ENCODE results near the gene EFHC1. TPM values are rescaled to one million over a fixed set of nuclear protein-coding genes. Genes with fewer than 3 reads are reported as not detected.

The EFHC1 gene
- total and polyA plus RNA-seq, 2 of the 13 experiments (the other 11 are each of a cell fraction or from before 2014, with no cell fraction given): 23.4 to 29.5 TPM

DNA sequence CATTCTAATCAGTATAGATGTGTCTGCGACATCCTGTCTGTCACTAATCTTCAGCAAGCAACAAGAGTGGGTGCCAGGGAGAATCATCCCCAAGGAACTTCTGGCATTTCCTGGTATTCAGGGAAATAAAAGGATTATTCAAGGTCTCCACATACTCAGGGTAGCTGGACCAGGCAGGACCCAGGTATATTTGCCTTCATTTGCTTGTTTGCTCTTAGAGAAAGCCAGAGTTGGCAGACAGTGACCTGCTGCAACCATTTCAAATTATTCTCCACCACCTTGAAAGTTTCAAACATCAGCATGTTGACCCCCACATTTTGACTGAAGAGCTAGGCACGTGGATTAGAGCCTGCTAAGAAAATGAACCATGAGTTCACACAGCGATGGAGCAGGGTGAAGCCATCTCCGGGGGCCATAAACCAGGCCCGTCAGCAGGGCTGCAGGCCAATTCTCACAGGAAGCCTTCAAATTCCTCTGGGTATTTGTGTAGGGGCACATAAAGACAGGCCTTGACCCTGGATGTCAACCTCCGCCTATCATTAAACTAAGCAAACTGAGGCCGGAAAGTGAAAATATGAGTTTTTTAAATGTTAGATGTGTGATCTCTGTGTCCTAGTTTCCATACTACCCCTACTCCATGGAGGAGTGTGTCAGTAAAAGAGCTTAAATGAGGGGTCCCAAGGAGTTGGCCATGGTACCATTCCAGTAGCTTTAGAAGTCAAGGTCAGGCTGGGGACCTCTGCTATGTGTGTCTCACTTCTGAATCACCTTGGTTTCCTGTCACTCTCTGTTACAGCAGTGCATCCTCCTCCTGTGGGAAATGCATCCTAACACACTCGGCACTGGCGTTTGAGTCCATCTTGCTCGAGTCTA lies 123.8 kb downstream of the EFHC1 start (continued):
- TF ChIP-seq ZBTB20 (CRISPR knock-in tag; IDR thresholded peaks at IDR 0.05; ENCODE audit: borderline replicate concordance, low read depth): peak; percentile 75
- no peak for TF ChIP-seq SMAD9 (CRISPR knock-in tag; IDR thresholded peaks at IDR 0.05)
- peak; percentile 74; the same call in 1 of the 2 replicates for TF ChIP-seq KMT2A (CRISPR knock-in tag; IDR thresholded peaks at IDR 0.05)
- TF ChIP-seq ZNF770 (CRISPR knock-in tag; IDR thresholded peaks at IDR 0.05): no peak
- TF ChIP-seq ZNF646 (CRISPR knock-in tag; IDR thresholded peaks at IDR 0.05): peak; percentile 36; the same call in 1 of the 2 replicates
- TF ChIP-seq, protein P1, sequence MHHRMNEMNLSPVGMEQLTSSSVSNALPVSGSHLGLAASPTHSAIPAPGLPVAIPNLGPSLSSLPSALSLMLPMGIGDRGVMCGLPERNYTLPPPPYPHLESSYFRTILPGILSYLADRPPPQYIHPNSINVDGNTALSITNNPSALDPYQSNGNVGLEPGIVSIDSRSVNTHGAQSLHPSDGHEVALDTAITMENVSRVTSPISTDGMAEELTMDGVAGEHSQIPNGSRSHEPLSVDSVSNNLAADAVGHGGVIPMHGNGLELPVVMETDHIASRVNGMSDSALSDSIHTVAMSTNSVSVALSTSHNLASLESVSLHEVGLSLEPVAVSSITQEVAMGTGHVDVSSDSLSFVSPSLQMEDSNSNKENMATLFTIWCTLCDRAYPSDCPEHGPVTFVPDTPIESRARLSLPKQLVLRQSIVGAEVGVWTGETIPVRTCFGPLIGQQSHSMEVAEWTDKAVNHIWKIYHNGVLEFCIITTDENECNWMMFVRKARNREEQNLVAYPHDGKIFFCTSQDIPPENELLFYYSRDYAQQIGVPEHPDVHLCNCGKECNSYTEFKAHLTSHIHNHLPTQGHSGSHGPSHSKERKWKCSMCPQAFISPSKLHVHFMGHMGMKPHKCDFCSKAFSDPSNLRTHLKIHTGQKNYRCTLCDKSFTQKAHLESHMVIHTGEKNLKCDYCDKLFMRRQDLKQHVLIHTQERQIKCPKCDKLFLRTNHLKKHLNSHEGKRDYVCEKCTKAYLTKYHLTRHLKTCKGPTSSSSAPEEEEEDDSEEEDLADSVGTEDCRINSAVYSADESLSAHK (CRISPR knock-in tag; IDR thresholded peaks at IDR 0.05; ENCODE audit: borderline replicate concordance): no peak
- no peak for TF ChIP-seq ZNF569 (CRISPR knock-in tag; IDR thresholded peaks at IDR 0.05; ENCODE audit: borderline replicate concordance)
- TF ChIP-seq, protein P2, sequence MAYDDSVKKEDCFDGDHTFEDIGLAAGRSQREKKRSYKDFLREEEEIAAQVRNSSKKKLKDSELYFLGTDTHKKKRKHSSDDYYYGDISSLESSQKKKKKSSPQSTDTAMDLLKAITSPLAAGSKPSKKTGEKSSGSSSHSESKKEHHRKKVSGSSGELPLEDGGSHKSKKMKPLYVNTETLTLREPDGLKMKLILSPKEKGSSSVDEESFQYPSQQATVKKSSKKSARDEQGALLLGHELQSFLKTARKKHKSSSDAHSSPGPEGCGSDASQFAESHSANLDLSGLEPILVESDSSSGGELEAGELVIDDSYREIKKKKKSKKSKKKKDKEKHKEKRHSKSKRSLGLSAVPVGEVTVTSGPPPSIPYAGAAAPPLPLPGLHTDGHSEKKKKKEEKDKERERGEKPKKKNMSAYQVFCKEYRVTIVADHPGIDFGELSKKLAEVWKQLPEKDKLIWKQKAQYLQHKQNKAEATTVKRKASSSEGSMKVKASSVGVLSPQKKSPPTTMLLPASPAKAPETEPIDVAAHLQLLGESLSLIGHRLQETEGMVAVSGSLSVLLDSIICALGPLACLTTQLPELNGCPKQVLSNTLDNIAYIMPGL (CRISPR knock-in tag; IDR thresholded peaks at IDR 0.05; ENCODE audit: borderline replicate concordance in 1 of 2, low read depth in 1 of 2): 0 out of 4 replicates have a peak, but pooled peaks have one; percentile 42 to 53
- no peak for TF ChIP-seq ZNF34 (CRISPR knock-in tag; IDR thresholded peaks at IDR 0.05; ENCODE audit: borderline replicate concordance)
- no peak for TF ChIP-seq RBAK (CRISPR knock-in tag; IDR thresholded peaks at IDR 0.05)
- peak; percentile 64 for TF ChIP-seq SOX5 (CRISPR knock-in tag; IDR thresholded peaks at IDR 0.05; ENCODE audit: borderline replicate concordance)
